Esophagus (tissue), 2 donors: ENCODE data around the gene NUDT8. TPM values are rescaled to one million over a fixed set of nuclear protein-coding genes. Genes with fewer than 3 reads are reported as not detected.
"Not testable (repeated sequence)": the region's sequence is repeated elsewhere in the genome, so short reads cannot be mapped to it uniquely, and the experiment has no call there.

Source experiments
- H3K27ac ChIP-seq, 2 donors: one replicate each; pipeline ENCODE4 v1.5.1; 2013; ENCODE audit warnings: low read depth in 2 of 2, mild to moderate bottlenecking in 2 of 2, inconsistent platforms in 1 of 2, low read length in 1 of 2, moderate library complexity in 1 of 2
- H3K27me3 ChIP-seq, 2 donors: one replicate each; pipeline ENCODE4 v1.6.1; 2013; ENCODE audit warnings: low read length in 2 of 2, control low read depth in 1 of 2, mild to moderate bottlenecking in 1 of 2; ENCODE audit not compliant: insufficient read depth in 2 of 2, control insufficient read depth in 1 of 2
- H3K36me3 ChIP-seq, 2 donors: one replicate each; pipeline ENCODE4 v1.6.1; 2013; ENCODE audit warnings: low read length in 1 of 2; ENCODE audit not compliant: control insufficient read depth in 2 of 2, insufficient read depth in 2 of 2
- H3K4me1 ChIP-seq, 2 donors: one replicate each; pipeline ENCODE4 v1.6.1; 2013; ENCODE audit warnings: low read length in 1 of 2; ENCODE audit not compliant: control insufficient read depth in 2 of 2, insufficient read depth in 2 of 2
- H3K4me3 ChIP-seq, 2 donors: one replicate each; pipeline ENCODE4 v1.5.1; 2013; ENCODE audit warnings: low read length in 2 of 2, mild to moderate bottlenecking in 2 of 2, low read depth in 1 of 2, moderate library complexity in 1 of 2
- H3K9me3 ChIP-seq, 2 donors: one replicate each; pipeline ENCODE4 v1.6.1; 2013; ENCODE audit warnings: mild to moderate bottlenecking in 2 of 2, low read depth in 1 of 2, low read length in 1 of 2, moderate library complexity in 1 of 2; ENCODE audit not compliant: control insufficient read depth in 2 of 2, insufficient read depth in 1 of 2
- WGBS, 2 donors: extraction: QIAGEN DNeasy Blood & Tissue Kit; methylation state at CpG; one replicate each; pipeline ENCODE4 v1.1.7; 2013; 5-methylcytosine and 5-hydroxymethylcytosine counted together
- polyA plus RNA-seq, 2 donors: library from polyadenylated mRNA; stranded (reverse); fragments of 200-250 nt; gene quantifications; one replicate each; pipeline ENCODE4 v1.2.3, GENCODE V29; 2013
- donor health status: healthy with polysubstance abuse.
- donor health status: Bipolar disorder and iron deficiency.

The NUDT8 gene
- polyA plus RNA-seq, 2 donors: 43.1 to 59.3 TPM

GRCh38 chr11:67620621-67621020, 9.1 kb downstream of the NUDT8 start:
- not testable (repeated sequence) for H3K9me3 ChIP-seq, H3K4me1 ChIP-seq, H3K27ac ChIP-seq, H3K4me3 ChIP-seq, H3K27me3 ChIP-seq, H3K36me3 ChIP-seq
- WGBS, 2 donors: 88% methylated on average over 13 of the region's 13 CpGs

- not testable (repeated sequence) for H3K4me1 ChIP-seq, H3K27ac ChIP-seq, H3K4me3 ChIP-seq, H3K36me3 ChIP-seq, H3K27me3 ChIP-seq, H3K9me3 ChIP-seq
- 87 to 90% methylated on average over 33 of the region's 33 CpGs for WGBS, 2 donors
Observed at GRCh38 chr11:67619683-67620618, 9.8 kb downstream of the NUDT8 start.

DNA sequence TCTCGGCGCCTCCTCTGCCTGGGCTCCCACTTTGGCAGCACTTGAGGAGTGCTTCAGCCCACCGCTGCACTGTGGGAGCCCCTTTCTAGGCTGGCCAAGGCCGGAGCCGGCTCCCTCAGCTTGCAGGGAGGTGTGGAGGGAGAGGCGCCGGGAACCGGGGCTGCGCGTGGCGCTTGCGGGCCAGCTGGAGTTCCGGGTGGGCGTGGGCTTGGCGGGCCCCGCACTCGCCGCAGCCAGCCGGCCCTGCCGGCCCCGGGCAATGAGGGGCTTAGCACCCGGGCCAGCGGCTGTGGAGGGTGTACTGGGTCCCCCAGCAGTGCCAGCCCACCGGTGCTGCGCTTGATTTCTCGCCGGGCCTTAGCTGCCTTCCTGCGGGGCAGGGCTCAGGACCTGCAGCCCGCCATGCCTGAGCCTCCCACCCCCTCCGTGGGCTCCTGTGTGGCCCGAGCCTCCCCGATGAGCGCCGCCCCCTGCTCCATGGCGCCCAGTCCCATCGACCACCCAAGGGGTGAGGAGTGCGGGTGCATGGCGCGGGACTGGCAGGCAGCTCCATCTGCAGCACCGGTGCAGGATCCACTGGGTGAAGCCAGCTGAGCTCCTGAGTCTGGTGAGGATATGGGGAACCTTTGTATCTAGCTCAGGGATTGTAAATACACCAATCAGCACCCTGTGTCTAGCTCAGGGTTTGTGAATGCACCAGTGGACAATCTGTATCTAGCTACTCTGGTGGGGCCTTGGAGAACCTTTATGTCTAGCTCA, 10.7 kb downstream of the NUDT8 start:
- H3K27me3 ChIP-seq, H3K4me3 ChIP-seq, H3K9me3 ChIP-seq, H3K27ac ChIP-seq, H3K36me3 ChIP-seq: not testable (repeated sequence)
- 90 to 91% methylated on average over 29 to 40 of the region's 40 CpGs for WGBS, 2 donors
- H3K4me1 ChIP-seq: peaks cover 0 to 15% of the 10 kb centered on the region in 2 donors

DNA sequence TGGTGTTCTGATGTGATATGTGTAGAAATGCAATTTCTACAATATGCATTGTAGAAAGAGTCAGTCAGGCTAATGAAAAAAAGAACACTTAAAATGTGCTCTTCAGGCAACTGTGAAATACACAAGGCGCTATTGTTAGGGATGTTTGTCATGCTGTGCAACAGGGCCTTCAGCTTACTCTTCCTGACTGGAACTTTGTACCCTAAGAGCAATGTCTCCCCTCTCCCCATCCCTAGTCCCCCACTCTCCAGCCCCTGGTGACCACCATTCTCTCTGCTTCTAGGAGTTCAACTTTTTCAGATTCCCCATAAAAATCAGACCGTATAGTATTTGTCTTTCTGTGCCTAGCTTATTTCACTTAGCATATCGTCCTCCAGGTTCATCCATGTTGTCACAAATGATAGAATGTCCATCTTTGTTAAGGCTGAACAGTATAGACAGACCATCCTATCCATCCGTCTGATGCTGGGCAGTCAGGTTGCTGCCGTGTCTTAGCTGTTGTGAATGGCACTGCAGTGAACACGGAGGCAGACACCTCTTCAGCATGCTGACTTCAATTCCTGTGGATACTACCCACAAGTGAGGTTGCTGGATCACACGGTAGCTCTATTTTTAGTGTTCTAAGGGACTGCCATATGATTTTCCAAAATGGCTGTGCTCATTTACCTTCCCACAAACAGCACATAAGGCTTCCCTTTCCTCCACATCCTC, 12.3 kb downstream of the NUDT8 start:
- Histone ChIP-seq H3K27me3 (no peaks in the 10 kb centered on the region), H3K9me3 (no peaks in the 10 kb centered on the region), H3K27ac (no peak overlapping the region), H3K4me1 (peaks cover 0 to 18% of the 10 kb centered on the region in 2 donors), H3K4me3 (no peak overlapping the region), H3K36me3 (peaks cover 3 to 6% of the 10 kb centered on the region in 2 donors)
- WGBS, 2 donors: 80 to 82% methylated on average over 7 of the region's 7 CpGs

DNA sequence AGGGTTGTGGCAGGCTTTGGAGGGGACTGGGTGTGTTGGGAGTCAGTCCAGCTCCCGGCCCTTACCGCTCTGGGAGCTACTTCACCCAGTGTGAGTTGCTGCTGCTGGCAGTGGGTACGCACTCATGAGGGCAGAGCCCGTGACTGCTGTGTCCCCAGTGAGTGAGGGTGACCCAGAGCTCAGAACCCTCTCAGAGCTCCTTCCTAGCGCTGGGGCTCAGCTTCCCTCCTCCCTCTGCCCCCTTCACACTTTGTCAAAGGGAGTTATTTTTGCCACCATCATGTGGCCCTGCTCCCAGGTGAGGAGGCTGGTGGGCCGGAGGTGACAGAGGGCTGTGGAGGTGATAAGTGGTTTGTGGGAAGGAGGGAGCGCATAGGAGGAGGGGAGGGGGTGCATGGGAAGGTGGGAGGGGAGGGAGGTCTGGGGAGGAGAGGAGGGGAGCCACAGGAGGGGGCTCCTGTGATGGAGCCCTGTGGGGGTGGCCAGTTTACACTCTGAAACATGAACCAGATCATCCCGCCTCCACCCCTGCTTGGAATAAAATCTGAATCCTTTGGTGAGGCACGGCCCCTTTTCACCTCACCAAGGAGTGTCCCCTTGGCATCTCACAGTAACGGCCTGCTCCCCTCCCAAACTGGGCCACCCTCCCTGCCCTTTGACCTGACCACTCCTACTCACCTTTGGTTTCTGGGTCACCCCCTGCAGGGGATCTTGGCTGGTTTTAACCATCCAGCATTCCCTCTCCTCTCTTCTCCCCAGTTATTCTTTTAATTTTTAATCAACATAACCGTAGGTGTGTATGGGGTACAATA, 13.1 kb downstream of the NUDT8 start:
- 39 to 46% methylated on average over 9 to 11 of the region's 11 CpGs for WGBS, 2 donors
- H3K27ac ChIP-seq: no peak overlapping the region
- H3K4me3 ChIP-seq: no peak overlapping the region
- H3K27me3 ChIP-seq: no peaks in the 10 kb centered on the region
- peaks cover 10 to 11% of the 10 kb centered on the region in 2 donors for H3K36me3 ChIP-seq
- peaks cover 0 to 18% of the 10 kb centered on the region in 2 donors for H3K4me1 ChIP-seq
- no peaks in the 10 kb centered on the region for H3K9me3 ChIP-seq

DNA sequence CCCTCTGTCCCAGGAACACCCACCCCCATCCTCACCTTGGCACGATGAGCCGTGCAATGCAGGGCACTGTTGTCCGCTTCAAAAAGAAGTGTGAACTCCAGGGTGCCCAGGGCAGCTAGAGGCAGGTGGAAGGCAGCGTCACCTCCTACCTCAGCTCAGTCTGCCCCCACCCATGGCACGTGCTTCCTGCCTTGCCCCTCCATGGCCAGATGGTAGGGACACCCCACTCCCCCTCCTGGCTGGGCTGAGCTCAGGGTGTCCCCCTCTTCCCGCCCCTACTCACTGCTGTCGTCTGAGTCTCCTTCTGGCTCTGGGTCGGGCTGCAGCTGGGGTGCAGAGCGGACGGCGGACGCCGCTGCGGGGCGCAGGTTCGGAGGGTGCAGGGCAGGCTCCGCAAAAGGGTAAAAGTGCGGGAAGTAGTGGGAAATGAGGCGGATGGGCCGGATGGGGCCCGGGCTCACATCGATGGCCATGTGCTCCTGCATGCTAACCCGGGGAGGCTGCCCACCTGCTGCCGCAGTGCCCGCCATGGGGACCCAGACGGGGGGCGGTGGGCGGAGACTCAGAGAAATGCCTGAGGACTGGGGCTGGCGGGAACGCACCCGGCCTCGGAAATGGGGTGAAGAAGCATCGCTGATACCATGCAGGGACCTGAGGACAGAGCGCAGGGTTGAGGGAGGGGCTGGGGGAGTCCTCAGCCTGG, 13.9 kb downstream of the NUDT8 start:
- Histone ChIP-seq H3K9me3 (no peaks in the 10 kb centered on the region), H3K36me3 (peaks cover 18% of the 10 kb centered on the region in 2 donors), H3K27ac (no peak overlapping the region), H3K4me3 (no peak overlapping the region), H3K27me3 (no peaks in the 10 kb centered on the region), H3K4me1 (peaks cover 0 to 18% of the 10 kb centered on the region in 2 donors)
- 29 to 33% methylated on average over 27 to 34 of the region's 34 CpGs for WGBS, 2 donors

DNA sequence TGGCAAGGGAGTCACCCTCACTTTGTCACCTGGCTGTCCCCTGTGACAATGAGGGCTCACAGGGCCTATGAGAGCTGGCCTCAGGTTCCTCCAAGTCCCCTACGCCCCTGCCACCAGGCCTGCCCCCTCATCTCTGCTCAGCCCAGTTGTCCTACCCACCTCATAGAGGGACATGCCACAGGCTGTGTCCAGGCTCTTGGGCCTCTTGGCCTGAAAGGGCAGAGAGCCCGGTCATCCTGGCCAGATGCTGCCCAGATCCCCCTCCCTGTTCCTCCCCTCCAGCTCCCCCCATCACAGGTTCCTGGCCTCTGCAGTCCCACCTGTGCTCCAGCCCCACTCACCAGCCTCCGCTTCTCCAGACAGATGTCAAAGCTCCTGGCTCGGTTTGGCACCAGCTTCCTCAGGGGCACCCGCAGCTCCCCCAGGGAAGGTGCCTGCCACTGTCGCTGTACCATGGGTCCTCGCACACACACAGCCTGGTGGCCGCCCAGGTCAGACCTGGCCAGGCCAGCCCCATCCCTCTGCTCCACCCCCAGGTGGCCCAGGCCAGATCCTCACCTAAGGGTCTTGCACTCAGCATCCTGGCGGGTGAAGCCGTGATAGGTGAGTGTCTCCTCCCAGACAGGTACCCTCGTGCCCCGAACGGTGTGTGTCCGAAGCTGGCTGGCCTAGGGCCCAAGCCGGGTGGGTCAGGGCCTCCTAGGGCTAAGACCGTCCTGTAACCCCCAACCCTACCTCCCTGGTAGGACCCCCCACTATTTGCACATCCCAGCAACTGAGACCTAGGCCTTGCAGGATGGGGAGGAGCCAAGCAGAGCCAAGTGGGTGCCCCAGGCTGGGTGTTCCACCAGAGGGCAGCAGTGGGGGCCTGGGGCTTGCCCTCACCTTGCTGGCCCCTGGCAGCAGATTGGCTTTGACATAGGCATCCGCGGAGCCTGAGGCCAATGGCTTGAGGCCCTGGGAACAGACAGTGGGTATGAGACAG, 14.7 kb downstream of the NUDT8 start:
- 82 to 85% methylated on average over 18 of the region's 18 CpGs for WGBS, 2 donors
- Histone ChIP-seq H3K4me1 (peaks cover 0 to 18% of the 10 kb centered on the region in 2 donors), H3K27me3 (no peaks in the 10 kb centered on the region), H3K27ac (peak overlapping the region in 1 of 2 donors; percentile 71), H3K36me3 (peaks cover 25% of the 10 kb centered on the region in 2 donors), H3K9me3 (no peaks in the 10 kb centered on the region), H3K4me3 (no peak overlapping the region)
